KOPT-K1 (cell line): Measurements from ENCODE around the gene LEO1.

Source experiments
- H3K27ac ChIP-seq: fragments of 200-600 bp; sonication (generic); 2 replicates; pipeline ENCODE4 v1.5.1; 2016; ENCODE audit warnings: antibody characterized with exemption, mild to moderate bottlenecking, low read depth, low read length; ENCODE audit not compliant: poor library complexity, severe bottlenecking
- H3K36me3 ChIP-seq: fragments of 200-600 bp; sonication (generic); 2 replicates; pipeline ENCODE4 v1.5.1; 2017; ENCODE audit warnings: antibody characterized with exemption, mild to moderate bottlenecking, low read length, moderate library complexity; ENCODE audit not compliant: insufficient read depth
- H3K9me3 ChIP-seq: fragments of 200-600 bp; sonication (generic); 2 replicates; pipeline ENCODE4 v1.5.1; 2017; ENCODE audit warnings: antibody characterized with exemption, low read length, mild to moderate bottlenecking; ENCODE audit not compliant: insufficient read depth, poor library complexity, severe bottlenecking

LEO1 gene

GRCh38 chr15:51970132-51970817 lies 1.3 kb downstream of the LEO1 start:
- Histone ChIP-seq H3K36me3 (peaks cover 21% of the 10 kb centered on the region), H3K27ac (peak overlapping the region; percentile 82), H3K9me3 (peaks cover 9% of the 10 kb centered on the region)

- H3K9me3 ChIP-seq: peaks cover 9% of the 10 kb centered on the region
- H3K27ac ChIP-seq: no peak overlapping the region
- H3K36me3 ChIP-seq: peaks cover 26% of the 10 kb centered on the region
These were observed 1.9 kb downstream of the LEO1 start for GRCh38 chr15:51969728-51970127.

GRCh38 chr15:51967583-51967982 lies 4.0 kb downstream of the LEO1 start:
- Histone ChIP-seq H3K36me3 (peaks cover 37% of the 10 kb centered on the region), H3K9me3 (peaks cover 9% of the 10 kb centered on the region), H3K27ac (no peak overlapping the region)

GRCh38 chr15:51966192-51966591 lies 5.4 kb downstream of the LEO1 start:
- Histone ChIP-seq H3K27ac (no peak overlapping the region), H3K36me3 (peaks cover 51% of the 10 kb centered on the region), H3K9me3 (peaks cover 9% of the 10 kb centered on the region)

- H3K36me3 ChIP-seq: peaks cover 56% of the 10 kb centered on the region
- no peak overlapping the region for H3K27ac ChIP-seq
- peaks cover 9% of the 10 kb centered on the region for H3K9me3 ChIP-seq
These were observed 5.9 kb downstream of the LEO1 start for GRCh38 chr15:51965691-51966090.

- peaks cover 98% of the 10 kb centered on the region for H3K36me3 ChIP-seq
- no peaks in the 10 kb centered on the region for H3K9me3 ChIP-seq
- H3K27ac ChIP-seq: no peak overlapping the region
These were observed 16.1 kb downstream of the LEO1 start for GRCh38 chr15:51955504-51955903.

- no peak overlapping the region for H3K27ac ChIP-seq
- H3K9me3 ChIP-seq: no peaks in the 10 kb centered on the region
- H3K36me3 ChIP-seq: peaks cover 99% of the 10 kb centered on the region
These were observed 18.8 kb downstream of the LEO1 start for GRCh38 chr15:51952805-51953204.

GRCh38 chr15:51947124-51947523 lies 24.5 kb downstream of the LEO1 start:
- Histone ChIP-seq H3K9me3 (no peaks in the 10 kb centered on the region), H3K36me3 (peaks cover 96% of the 10 kb centered on the region)

GRCh38 chr15:51939216-51939615 lies 32.4 kb downstream of the LEO1 start:
- no peak overlapping the region for H3K27ac ChIP-seq
- peaks cover 76% of the 10 kb centered on the region for H3K36me3 ChIP-seq
- no peaks in the 10 kb centered on the region for H3K9me3 ChIP-seq

More at GRCh38 chr15:51947124-51947523, 24.5 kb downstream of the LEO1 start:
- H3K27ac ChIP-seq: no peak overlapping the region

- Histone ChIP-seq H3K36me3 (peaks cover 72% of the 10 kb centered on the region), H3K27ac (no peak overlapping the region), H3K9me3 (no peaks in the 10 kb centered on the region)
These were observed 33.3 kb downstream of the LEO1 start for GRCh38 chr15:51938286-51938685.

GRCh38 chr15:51936105-51936478 lies 35.5 kb downstream of the LEO1 start:
- Histone ChIP-seq H3K36me3 (peaks cover 58% of the 10 kb centered on the region), H3K27ac (no peak overlapping the region), H3K9me3 (no peaks in the 10 kb centered on the region)

GRCh38 chr15:51935466-51936104 lies 36.0 kb downstream of the LEO1 start:
- no peaks in the 10 kb centered on the region for H3K9me3 ChIP-seq
- peaks cover 60% of the 10 kb centered on the region for H3K36me3 ChIP-seq
- no peak overlapping the region for H3K27ac ChIP-seq

- no peak overlapping the region for H3K27ac ChIP-seq
- H3K36me3 ChIP-seq: peaks cover 40% of the 10 kb centered on the region
- no peaks in the 10 kb centered on the region for H3K9me3 ChIP-seq
These were observed 39.4 kb downstream of the LEO1 start for GRCh38 chr15:51932161-51932560.

- Histone ChIP-seq H3K27ac (no peak overlapping the region), H3K36me3 (peaks cover 37% of the 10 kb centered on the region), H3K9me3 (no peaks in the 10 kb centered on the region)
These were observed 39.9 kb downstream of the LEO1 start for GRCh38 chr15:51931638-51932037.

GRCh38 chr15:51931016-51931415 lies 40.6 kb downstream of the LEO1 start:
- Histone ChIP-seq H3K9me3 (no peaks in the 10 kb centered on the region), H3K36me3 (peaks cover 37% of the 10 kb centered on the region), H3K27ac (no peak overlapping the region)

- Histone ChIP-seq H3K27ac (no peak overlapping the region), H3K9me3 (no peaks in the 10 kb centered on the region), H3K36me3 (peaks cover 62% of the 10 kb centered on the region)
These were observed 44.8 kb downstream of the LEO1 start for GRCh38 chr15:51926809-51927208.
